Transverse colon (tissue), 4 donors: ENCODE results near the gene ARHGAP8. TPM values are rescaled to one million over a fixed set of nuclear protein-coding genes. Genes with fewer than 3 reads are reported as not detected.

Source experiments
- DNase-seq: peaks from one replicate; pipeline ENCODE4 v3.0.0-alpha.2; 2019
- H3K27ac ChIP-seq, 4 donors: fragments of 200-600 bp; sonication (generic); 2 replicates each; pipeline ENCODE4 v1.5.1; 2016 to 2018; ENCODE audit warnings: inconsistent platforms in 4 of 4
- H3K27me3 ChIP-seq: fragments of 200-600 bp; sonication (generic); 2 replicates; pipeline ENCODE4 v1.5.1; 2017; ENCODE audit warnings: inconsistent platforms
- H3K36me3 ChIP-seq, 4 donors: fragments of 200-600 bp; sonication (generic); 2 replicates each; pipeline ENCODE4 v1.5.1; 2017 to 2019; ENCODE audit warnings: inconsistent platforms in 4 of 4
- H3K4me1 ChIP-seq, 4 donors: fragments of 200-600 bp; sonication (generic); 2 replicates each; pipeline ENCODE4 v1.5.1; 2017 to 2020; ENCODE audit warnings: inconsistent platforms in 4 of 4
- H3K4me3 ChIP-seq, 4 donors: fragments of 200-600 bp; sonication (generic); 1 replicate in 1 of 4; 2 replicates in 3 of 4; pipeline versions ENCODE4 v1.5.1 to v1.6.1; 2017 to 2019; ENCODE audit warnings: inconsistent platforms in 4 of 4
- H3K9me3 ChIP-seq, 2 donors: fragments of 200-600 bp; sonication (generic); 2 replicates each; pipeline ENCODE4 v1.5.1; 2017 to 2019; ENCODE audit warnings: inconsistent platforms in 2 of 2
- EP300 ChIP-seq: sonication (generic); formaldehyde crosslinking; IDR thresholded peaks from one replicate; pipeline ENCODE4 v1.6.1; 2017; ENCODE audit warnings: antibody characterized with exemption, low read depth
- POLR2A ChIP-seq: fragments of 450-650 bp; IDR thresholded peaks from one replicate; pipeline ENCODE4 v1.6.1; 2016; ENCODE audit warnings: antibody characterized with exemption, mild to moderate bottlenecking, moderate library complexity
- POLR2AphosphoS5 ChIP-seq, 3 donors: sonication (generic); formaldehyde crosslinking; IDR thresholded peaks; one replicate each; pipeline ENCODE4 v1.6.1; 2016; ENCODE audit warnings: antibody characterized with exemption in 3 of 3
- WGBS, 2 donors: methylation state at CpG; one replicate each; pipeline ENCODE4 v1.1.5; 2018; ENCODE audit warnings: low coverage in 1 of 2; 5-methylcytosine and 5-hydroxymethylcytosine counted together
- in situ Hi-C, 4 donors: fragments of 200-750 bp; cut with MboI; loops; one replicate each; pipeline versions ENCODE4 v1.15.0 to v1.15.1; 2017; ENCODE audit warnings: low sequenced_read_pairs in 3 of 4, low pct_ligation_motif_present in 1 of 4, low pct_unique_long_range_greater_than_20kb in 1 of 4
- intact Hi-C: fragments of 100-400 bp; cut with DNase I; formaldehyde crosslinking; loops from one replicate; pipeline ENCODE4 v1.15.1; 2023; ENCODE audit warnings: low total_unique reads
- total RNA-seq, 4 donors: library from RNA; depleted of rRNA; stranded (reverse); fragments of >200 nt; gene quantifications; one replicate each; pipeline ENCODE4 v1.1.0, GENCODE V29; 2016
- TF ChIP-seq, protein P1 (sequence below), 5 experiments: fragments of 200-600 bp in 3 of 5; fragments of 450-650 bp in 2 of 5; sonication (generic) in 3 of 5; IDR thresholded peaks; 1 replicate in 2 of 5; 2 replicates in 3 of 5; pipeline ENCODE4 v1.5.1; 2016 to 2017; ENCODE audit warnings: antibody characterized with exemption in 5 of 5, inconsistent platforms in 3 of 5, mild to moderate bottlenecking in 2 of 5, moderate library complexity in 1 of 5

Gene ARHGAP8
- total RNA-seq, 4 donors from 2014 or later = 28.6 to 51.5 (median 31.5) TPM

DNA sequence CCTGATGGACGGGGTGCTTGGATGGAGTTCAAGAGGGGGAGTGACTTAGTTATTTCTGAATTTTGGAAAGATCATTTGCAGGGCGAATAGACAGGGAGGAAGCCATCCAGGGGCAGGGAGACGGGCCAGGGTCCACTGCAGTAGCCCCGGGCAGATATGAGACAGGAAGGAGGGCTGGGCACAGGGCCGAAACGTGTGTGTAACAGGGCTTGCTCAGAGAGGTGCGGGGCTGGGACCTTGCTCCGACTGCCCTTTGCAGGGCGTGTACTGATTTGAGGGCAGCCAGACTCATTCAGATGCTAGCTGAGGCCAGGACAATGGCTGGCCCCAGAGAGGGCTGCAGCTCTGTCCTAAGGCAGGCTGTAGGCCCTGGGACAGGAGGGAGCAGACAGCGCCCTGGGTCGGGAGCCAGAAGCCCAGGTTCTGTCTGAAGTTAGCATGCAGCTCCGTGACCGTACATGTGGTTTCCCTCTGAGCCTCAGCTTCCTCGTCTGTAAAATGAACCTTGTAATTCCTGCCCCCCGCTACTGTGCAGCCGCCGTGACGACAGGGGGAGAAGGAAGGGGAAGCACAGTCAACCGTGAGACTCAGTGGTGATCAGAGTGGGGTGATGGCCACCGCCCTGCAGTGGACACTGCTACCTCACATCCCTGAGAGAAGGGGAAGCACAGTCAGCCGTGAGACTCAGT is 154.0 kb downstream of the ARHGAP8 start:
- WGBS, 2 donors = 80% methylated on average over 21 of the region's 21 CpGs; no CpG with 5 or more reads in 1 of the 2 donors
- TF ChIP-seq, protein P1, sequence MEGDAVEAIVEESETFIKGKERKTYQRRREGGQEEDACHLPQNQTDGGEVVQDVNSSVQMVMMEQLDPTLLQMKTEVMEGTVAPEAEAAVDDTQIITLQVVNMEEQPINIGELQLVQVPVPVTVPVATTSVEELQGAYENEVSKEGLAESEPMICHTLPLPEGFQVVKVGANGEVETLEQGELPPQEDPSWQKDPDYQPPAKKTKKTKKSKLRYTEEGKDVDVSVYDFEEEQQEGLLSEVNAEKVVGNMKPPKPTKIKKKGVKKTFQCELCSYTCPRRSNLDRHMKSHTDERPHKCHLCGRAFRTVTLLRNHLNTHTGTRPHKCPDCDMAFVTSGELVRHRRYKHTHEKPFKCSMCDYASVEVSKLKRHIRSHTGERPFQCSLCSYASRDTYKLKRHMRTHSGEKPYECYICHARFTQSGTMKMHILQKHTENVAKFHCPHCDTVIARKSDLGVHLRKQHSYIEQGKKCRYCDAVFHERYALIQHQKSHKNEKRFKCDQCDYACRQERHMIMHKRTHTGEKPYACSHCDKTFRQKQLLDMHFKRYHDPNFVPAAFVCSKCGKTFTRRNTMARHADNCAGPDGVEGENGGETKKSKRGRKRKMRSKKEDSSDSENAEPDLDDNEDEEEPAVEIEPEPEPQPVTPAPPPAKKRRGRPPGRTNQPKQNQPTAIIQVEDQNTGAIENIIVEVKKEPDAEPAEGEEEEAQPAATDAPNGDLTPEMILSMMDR (IDR thresholded peaks at IDR 0.05) = no peak
- TF ChIP-seq EP300 (no peak), POLR2AphosphoS5 (IDR thresholded peaks at IDR 0.05) (no peak), POLR2A (no peak)
- intact Hi-C loops (no loop called here), in situ Hi-C loops (no loop called here)
- Histone ChIP-seq H3K27me3 (no peaks in the 10 kb centered on the region), H3K27ac (no peak overlapping the region), H3K9me3 (peaks cover 0 to 7% of the 10 kb centered on the region in 2 donors), H3K4me1 (no peaks in the 10 kb centered on the region), H3K36me3 (no peaks in the 10 kb centered on the region), H3K4me3 (no peak overlapping the region)
- no peak for DNase-seq

DNA sequence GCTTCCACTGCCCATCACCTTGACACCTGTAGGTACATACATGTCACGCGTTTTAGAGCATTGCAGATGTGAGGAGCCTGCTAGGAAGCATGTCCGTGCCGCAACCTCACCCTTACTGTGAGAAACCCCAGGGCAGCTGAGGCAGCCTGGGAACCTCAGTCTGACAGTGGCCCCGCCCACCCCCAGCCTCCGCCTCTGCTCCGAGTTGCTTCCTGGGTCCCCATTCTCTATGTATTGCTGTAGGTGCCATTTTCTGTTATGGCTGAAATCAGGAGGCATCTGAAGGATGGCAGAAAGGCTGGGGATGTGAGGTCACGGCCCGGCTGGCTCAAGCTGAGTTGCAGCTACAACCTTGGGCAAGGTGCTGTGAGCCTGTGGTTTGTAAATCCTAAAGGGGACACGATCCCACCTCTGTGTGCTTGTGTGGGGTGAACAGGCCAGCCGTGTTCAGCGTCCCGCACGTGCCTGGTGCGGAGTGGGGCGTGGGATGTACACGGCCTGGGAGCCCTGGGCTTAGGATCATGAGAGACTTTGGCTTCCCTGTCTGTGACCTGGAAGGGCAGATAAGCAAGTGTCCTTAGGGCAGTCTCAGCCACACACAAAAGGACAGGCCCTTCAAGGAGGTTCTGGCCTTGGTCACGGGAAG is 154.7 kb downstream of the ARHGAP8 start:
- TF ChIP-seq, protein P1 (IDR thresholded peaks at IDR 0.05) = no peak
- no peak for TF ChIP-seq POLR2AphosphoS5 (IDR thresholded peaks at IDR 0.05)
- TF ChIP-seq EP300 = no peak
- no peak for TF ChIP-seq POLR2A
- in situ Hi-C loops (no loop called here), intact Hi-C loops (no loop called here)
- H3K9me3 ChIP-seq = peaks cover 0 to under 1% of the 10 kb centered on the region in 2 donors
- H3K27me3 ChIP-seq = no peaks in the 10 kb centered on the region
- no peak overlapping the region for H3K4me3 ChIP-seq
- H3K27ac ChIP-seq = no peak overlapping the region
- no peaks in the 10 kb centered on the region for H3K4me1 ChIP-seq
- WGBS, 2 donors = 81% methylated on average over 18 of the region's 18 CpGs; no CpG with 5 or more reads in 1 of the 2 donors
- no peak for DNase-seq
- H3K36me3 ChIP-seq = no peaks in the 10 kb centered on the region

DNA sequence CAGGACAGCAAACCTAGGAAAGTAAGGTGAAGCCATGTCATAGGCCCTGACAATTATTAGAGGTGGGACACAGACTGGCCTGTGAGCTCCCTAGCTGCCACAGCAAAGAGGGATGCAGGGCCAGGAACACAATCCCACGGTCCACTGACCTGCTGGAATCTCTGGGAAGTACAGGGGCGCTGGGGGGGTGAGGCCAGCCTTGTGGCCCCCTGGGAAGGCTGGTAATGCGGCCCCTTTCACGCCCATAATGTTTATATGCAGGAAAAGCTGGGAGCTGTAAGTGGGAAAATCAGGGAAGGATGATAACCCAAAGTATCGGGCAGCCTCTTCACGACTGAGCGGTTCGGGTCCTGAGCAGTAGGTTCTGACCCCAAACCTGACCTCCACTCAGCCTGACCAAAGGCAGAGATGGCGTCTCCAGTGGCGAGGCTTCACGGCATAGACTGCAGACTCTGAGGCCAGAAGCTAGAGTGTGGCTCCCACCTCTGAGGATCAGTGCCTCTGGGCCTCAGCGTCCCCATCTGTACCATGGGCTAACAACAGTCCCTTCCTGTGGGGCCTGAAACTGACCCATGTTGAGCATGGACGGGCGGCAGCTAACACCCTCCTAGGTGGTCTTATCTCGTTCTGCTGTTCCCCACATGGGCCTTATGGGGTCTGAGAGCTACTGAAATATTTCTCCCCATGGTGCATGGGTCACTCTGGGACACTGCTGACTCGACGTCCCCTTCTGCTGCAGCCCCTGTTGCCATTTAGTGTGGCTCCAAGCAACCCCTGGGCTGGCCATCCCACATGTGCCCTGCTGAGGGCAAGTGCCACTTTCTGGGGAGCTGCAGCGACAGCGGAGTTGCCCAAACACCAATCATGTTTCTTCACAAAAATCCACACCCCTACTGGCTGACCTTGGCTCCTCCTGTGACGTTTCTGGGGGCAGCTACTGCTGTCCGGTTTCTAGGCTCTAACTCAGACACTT is 155.7 kb downstream of the ARHGAP8 start:
- Histone ChIP-seq H3K36me3 (no peaks in the 10 kb centered on the region), H3K27ac (no peak overlapping the region), H3K9me3 (no peaks in the 10 kb centered on the region), H3K27me3 (no peaks in the 10 kb centered on the region), H3K4me3 (no peak overlapping the region), H3K4me1 (no peaks in the 10 kb centered on the region)
- DNase-seq = no peak
- TF ChIP-seq EP300 (no peak), POLR2A (no peak), POLR2AphosphoS5 (IDR thresholded peaks at IDR 0.05) (no peak)
- TF ChIP-seq, protein P1 (IDR thresholded peaks at IDR 0.05) = no peak
- in situ Hi-C loops = no loop called here
- intact Hi-C loops = no loop called here
- 75 to 80% methylated on average over 5 to 21 of the region's 21 CpGs for WGBS, 2 donors

- Histone ChIP-seq H3K4me3 (no peak overlapping the region), H3K27ac (no peak overlapping the region), H3K27me3 (no peaks in the 10 kb centered on the region), H3K9me3 (no peaks in the 10 kb centered on the region), H3K36me3 (no peaks in the 10 kb centered on the region), H3K4me1 (no peaks in the 10 kb centered on the region)
- intact Hi-C loops = no loop called here
- WGBS, 2 donors = 80 to 83% methylated on average over 2 to 6 of the region's 6 CpGs
- no peak for DNase-seq
- in situ Hi-C loops = no loop called here
- TF ChIP-seq POLR2AphosphoS5 (IDR thresholded peaks at IDR 0.05) (no peak), EP300 (no peak), POLR2A (no peak)
- TF ChIP-seq, protein P1 (IDR thresholded peaks at IDR 0.05) = no peak
Observed at GRCh38 chr22:44909241-44909640, 156.9 kb downstream of the ARHGAP8 start.
